Esophagus squamous epithelium (tissue), 5 donors: ENCODE results near the gene SMCP. TPM values are rescaled to one million over a fixed set of nuclear protein-coding genes. Genes with fewer than 3 reads are reported as not detected.

Experiments
- DNase-seq: peaks from one replicate; lab custom pipeline; 2025; lab: John Stamatoyannopoulos, UW
- H3K27ac ChIP-seq, 4 donors: fragments of 200-600 bp; sonication (generic); one replicate each; pipeline ENCODE4 v1.5.1; 2016 to 2019; ENCODE audit warnings: mild to moderate bottlenecking in 1 of 4
- H3K27me3 ChIP-seq, 4 donors: fragments of 200-600 bp; sonication (generic); 1 replicate in 3 of 4; 2 replicates in 1 of 4; pipeline versions ENCODE4 v1.5.1 to v1.6.0; 2017 to 2021; ENCODE audit warnings: antibody characterized with exemption in 1 of 4
- H3K36me3 ChIP-seq, 3 donors: fragments of 200-600 bp; sonication (generic); one replicate each; pipeline ENCODE4 v1.5.1; 2016 to 2019
- H3K4me1 ChIP-seq, 3 donors: fragments of 200-600 bp; sonication (generic); one replicate each; pipeline ENCODE4 v1.5.1; 2017 to 2019
- H3K4me3 ChIP-seq, 4 donors: fragments of 200-600 bp; sonication (generic); 1 replicate in 3 of 4; 2 replicates in 1 of 4; pipeline ENCODE4 v1.5.1; 2016 to 2019; ENCODE audit warnings: mild to moderate bottlenecking in 2 of 4, moderate library complexity in 1 of 4
- H3K9me3 ChIP-seq, 3 donors: fragments of 200-600 bp; sonication (generic); one replicate each; pipeline ENCODE4 v1.5.1; 2016 to 2019
- POLR2A ChIP-seq, 4 donors: fragments of 450-650 bp; IDR thresholded peaks; one replicate each; pipeline ENCODE4 v1.6.1; 2017; ENCODE audit warnings: antibody characterized with exemption in 4 of 4, mild to moderate bottlenecking in 4 of 4, moderate library complexity in 3 of 4
- WGBS, 2 donors: methylation state at CpG; one replicate each; pipeline ENCODE4 v1.1.5; 2018; 5-methylcytosine and 5-hydroxymethylcytosine counted together
- intact Hi-C: fragments of 100-400 bp; cut with DNase I; formaldehyde crosslinking; loops from one replicate; pipeline ENCODE4 v1.15.0; 2022
- total RNA-seq, 4 donors: library from RNA; depleted of rRNA; stranded (reverse); fragments of >200 nt; gene quantifications; one replicate each; pipeline ENCODE4 v1.1.0, GENCODE V29; 2016
- TF ChIP-seq, protein P1 (sequence below), 6 experiments: fragments of 450-650 bp in 4 of 6; fragments of 200-600 bp in 2 of 6; sonication (generic) in 2 of 6; IDR thresholded peaks; one replicate each; pipeline ENCODE4 v1.5.1; 2016 to 2019; ENCODE audit warnings: antibody characterized with exemption in 6 of 6, mild to moderate bottlenecking in 4 of 6, moderate library complexity in 4 of 6
- donor health status: DM: yes; HTN: yes; CAD: no.

Gene SMCP
- total RNA-seq, 4 donors from 2014 or later, result not detected

DNA sequence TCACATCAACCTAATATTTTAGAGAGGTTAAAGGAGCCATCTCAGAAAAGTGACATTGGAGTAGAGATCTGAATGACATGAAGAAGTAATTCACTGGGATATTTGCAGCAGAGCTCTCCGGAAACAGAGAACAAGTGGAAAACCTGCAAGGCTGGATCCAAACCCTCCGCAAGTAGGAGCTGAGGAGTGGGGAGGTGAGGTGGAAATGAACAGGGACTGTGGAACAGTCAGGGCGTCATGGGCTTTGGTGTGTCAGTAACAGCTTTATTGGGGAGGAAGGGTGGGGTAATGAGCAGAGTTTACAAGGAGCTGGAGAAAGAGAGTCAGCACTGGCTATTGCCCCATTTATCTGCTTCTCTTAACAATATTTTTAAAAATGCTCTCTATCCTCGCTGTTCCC, 20.9 kb downstream of the SMCP start:
- intact Hi-C loops, result no loop called here
- H3K27me3 ChIP-seq, result no peaks in the 10 kb centered on the region
- H3K27ac ChIP-seq, result no peak overlapping the region
- no peaks in the 10 kb centered on the region for H3K36me3 ChIP-seq
- no peak for DNase-seq
- WGBS, 2 donors, result 68 to 82% methylated on average over 4 of the region's 4 CpGs
- no peak for TF ChIP-seq POLR2A (IDR thresholded peaks at IDR 0.05)
- TF ChIP-seq, protein P1, sequence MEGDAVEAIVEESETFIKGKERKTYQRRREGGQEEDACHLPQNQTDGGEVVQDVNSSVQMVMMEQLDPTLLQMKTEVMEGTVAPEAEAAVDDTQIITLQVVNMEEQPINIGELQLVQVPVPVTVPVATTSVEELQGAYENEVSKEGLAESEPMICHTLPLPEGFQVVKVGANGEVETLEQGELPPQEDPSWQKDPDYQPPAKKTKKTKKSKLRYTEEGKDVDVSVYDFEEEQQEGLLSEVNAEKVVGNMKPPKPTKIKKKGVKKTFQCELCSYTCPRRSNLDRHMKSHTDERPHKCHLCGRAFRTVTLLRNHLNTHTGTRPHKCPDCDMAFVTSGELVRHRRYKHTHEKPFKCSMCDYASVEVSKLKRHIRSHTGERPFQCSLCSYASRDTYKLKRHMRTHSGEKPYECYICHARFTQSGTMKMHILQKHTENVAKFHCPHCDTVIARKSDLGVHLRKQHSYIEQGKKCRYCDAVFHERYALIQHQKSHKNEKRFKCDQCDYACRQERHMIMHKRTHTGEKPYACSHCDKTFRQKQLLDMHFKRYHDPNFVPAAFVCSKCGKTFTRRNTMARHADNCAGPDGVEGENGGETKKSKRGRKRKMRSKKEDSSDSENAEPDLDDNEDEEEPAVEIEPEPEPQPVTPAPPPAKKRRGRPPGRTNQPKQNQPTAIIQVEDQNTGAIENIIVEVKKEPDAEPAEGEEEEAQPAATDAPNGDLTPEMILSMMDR (IDR thresholded peaks at IDR 0.05), result no peak
- H3K4me1 ChIP-seq, result peaks cover 0 to 34% (median 0%) of the 10 kb centered on the region in 3 donors
- H3K9me3 ChIP-seq, result no peaks in the 10 kb centered on the region
- no peak overlapping the region for H3K4me3 ChIP-seq

DNA sequence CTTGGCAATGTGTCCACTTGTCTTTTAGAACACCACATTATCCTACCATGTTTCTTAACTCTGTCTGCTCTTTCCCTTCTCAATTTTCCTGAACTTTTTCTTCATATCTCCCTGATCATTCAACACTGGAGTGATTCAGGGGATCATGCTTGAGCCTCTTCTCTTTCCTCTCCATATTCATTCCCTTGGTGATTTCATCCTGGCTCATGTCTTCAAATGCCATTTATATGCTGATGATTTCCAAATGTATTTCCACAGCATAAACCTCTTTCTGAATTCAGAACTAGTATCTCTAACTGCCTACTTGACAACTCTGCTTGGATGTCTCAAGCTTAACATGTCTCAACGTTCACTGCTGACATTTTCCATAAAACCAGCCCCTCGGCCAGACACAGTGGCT, 21.8 kb downstream of the SMCP start:
- Histone ChIP-seq H3K27ac (no peak overlapping the region), H3K9me3 (no peaks in the 10 kb centered on the region), H3K27me3 (no peaks in the 10 kb centered on the region), H3K36me3 (no peaks in the 10 kb centered on the region), H3K4me3 (no peak overlapping the region), H3K4me1 (peaks cover 0 to 42% (median 2%) of the 10 kb centered on the region in 3 donors)
- DNase-seq, result no peak
- WGBS, 2 donors, result 46 to 67% methylated on average over 2 of the region's 2 CpGs
- TF ChIP-seq POLR2A (IDR thresholded peaks at IDR 0.05), result no peak
- intact Hi-C loops, result no loop called here

DNA sequence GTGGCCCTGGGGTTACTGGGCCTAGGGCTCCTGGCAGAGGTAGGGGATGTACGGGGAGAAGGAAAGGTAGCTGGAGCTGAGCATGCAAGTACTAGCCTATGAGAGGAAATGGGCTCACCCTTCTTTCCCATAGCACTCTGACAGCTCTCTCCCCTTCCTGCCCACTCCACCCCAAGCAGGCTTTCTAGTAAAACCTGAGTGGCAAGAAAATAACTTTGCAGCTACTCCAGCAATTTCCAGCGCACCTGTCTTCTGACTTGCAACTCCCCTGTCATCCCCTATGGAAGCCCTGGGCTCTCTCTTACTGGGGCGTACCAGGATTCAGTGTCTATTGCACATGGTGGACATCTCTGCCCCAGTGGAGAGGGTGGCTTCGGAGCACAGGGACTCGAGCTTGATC, 23.5 kb downstream of the SMCP start:
- Histone ChIP-seq H3K27ac (peak overlapping the region in 3 of 4 donors; percentile 67 to 81 (median 67)), H3K4me1 (peaks cover 2 to 60% (median 12%) of the 10 kb centered on the region in 3 donors), H3K4me3 (no peak overlapping the region), H3K36me3 (no peaks in the 10 kb centered on the region), H3K9me3 (no peaks in the 10 kb centered on the region), H3K27me3 (no peaks in the 10 kb centered on the region)
- TF ChIP-seq POLR2A (IDR thresholded peaks at IDR 0.05), result no peak
- TF ChIP-seq, protein P1 (IDR thresholded peaks at IDR 0.05), result no peak
- DNase-seq, result no peak
- 64 to 68% methylated on average over 3 to 4 of the region's 5 CpGs for WGBS, 2 donors
- intact Hi-C loops, result no loop called here

DNA sequence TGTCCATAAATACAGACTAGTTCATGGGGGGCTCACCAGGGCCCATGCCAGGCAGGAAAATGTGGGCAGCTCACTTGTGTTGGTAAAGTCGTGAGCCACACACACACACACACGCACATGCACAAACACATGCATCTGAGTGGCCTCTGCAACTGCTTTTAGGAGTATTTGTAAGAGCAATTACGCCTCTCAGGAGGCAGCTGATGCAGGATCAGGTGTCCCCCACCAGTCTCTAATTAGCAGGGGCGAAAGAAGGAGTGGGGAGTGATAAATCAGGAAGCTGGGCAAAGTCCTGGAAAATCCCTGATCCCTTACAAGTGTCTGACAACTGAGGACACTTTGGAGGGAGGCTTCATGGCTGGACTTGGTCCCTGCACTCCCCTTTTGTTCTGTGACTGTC, 24.5 kb downstream of the SMCP start:
- intact Hi-C loops, result no loop called here
- no peak for TF ChIP-seq POLR2A (IDR thresholded peaks at IDR 0.05)
- TF ChIP-seq, protein P1 (IDR thresholded peaks at IDR 0.05), result no peak
- no peaks in the 10 kb centered on the region for H3K9me3 ChIP-seq
- H3K27ac ChIP-seq, result peak overlapping the region in 2 of 4 donors; percentile 67 to 81
- no peak overlapping the region for H3K4me3 ChIP-seq
- DNase-seq, result no peak
- H3K4me1 ChIP-seq, result peaks cover 2 to 70% (median 12%) of the 10 kb centered on the region in 3 donors
- WGBS, 2 donors, result 84 to 92% methylated on average over 3 to 4 of the region's 4 CpGs
- no peaks in the 10 kb centered on the region for H3K27me3 ChIP-seq
- H3K36me3 ChIP-seq, result no peaks in the 10 kb centered on the region

DNA sequence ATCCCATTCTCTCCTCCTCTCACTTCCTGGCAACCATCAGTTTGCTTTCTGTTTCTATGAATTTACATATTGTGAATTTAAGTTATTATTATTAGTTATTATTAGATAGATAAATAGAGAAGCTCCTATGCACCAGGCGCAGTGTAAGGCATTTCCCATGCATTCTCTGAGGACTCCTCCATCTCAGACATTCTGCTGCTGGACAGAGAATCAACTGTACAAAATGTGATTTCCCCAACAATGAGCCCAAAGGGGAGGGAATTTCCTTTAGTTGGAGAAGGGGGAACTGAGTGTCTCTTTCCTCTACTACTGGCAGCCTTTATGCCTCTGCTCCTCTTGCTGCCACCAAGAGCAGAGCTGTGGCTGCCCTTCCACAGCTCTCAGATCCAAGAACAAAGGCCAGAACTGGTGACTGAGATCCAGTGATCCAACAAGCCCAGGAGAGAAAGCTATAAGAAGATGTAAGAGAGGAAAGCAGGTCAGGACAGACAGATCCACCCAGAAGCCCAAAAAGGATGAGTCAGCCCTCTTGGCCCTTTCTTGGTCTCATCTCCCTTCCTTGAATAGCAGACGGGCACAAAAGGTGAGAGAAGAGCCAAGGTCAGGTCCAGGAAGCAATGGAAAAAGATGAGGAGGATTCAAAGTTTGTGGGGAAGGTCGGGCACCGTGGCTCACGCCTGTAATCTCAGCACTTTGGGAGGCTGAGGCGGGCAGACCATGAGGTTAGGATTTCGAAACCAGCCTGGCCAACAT, 26.7 kb downstream of the SMCP start:
- peaks cover 0 to 16% (median 0%) of the 10 kb centered on the region in 4 donors for H3K27me3 ChIP-seq
- TF ChIP-seq, protein P1 (IDR thresholded peaks at IDR 0.05), result no peak
- TF ChIP-seq POLR2A (IDR thresholded peaks at IDR 0.05), result no peak
- peaks cover 2 to 92% (median 12%) of the 10 kb centered on the region in 3 donors for H3K4me1 ChIP-seq
- intact Hi-C loops, result no loop called here
- WGBS, 2 donors, result 68 to 70% methylated on average over 7 of the region's 7 CpGs
- no peak for DNase-seq
- H3K9me3 ChIP-seq, result no peaks in the 10 kb centered on the region
- no peak overlapping the region for H3K4me3 ChIP-seq
- no peaks in the 10 kb centered on the region for H3K36me3 ChIP-seq
- peak overlapping the region; percentile 16 to 84 (median 69) for H3K27ac ChIP-seq
